Thyroid gland (tissue), 4 donors: Measurements from ENCODE around the gene PAGE2. TPM values are rescaled to one million over a fixed set of nuclear protein-coding genes. Genes with fewer than 3 reads are reported as not detected.

ENCODE experiments used
- DNase-seq, 2 donors: peaks; one replicate each; pipeline ENCODE4 v3.0.0-alpha.2; 2019
- H3K27ac ChIP-seq, 3 donors: fragments of 200-600 bp; sonication (generic); 1 replicate in 2 of 3; 2 replicates in 1 of 3; pipeline ENCODE4 v1.5.1; 2016 to 2019; ENCODE audit warnings: mild to moderate bottlenecking in 1 of 3, moderate library complexity in 1 of 3
- H3K27me3 ChIP-seq: fragments of 200-600 bp; sonication (generic); one replicate; pipeline ENCODE4 v1.5.1; 2019
- H3K36me3 ChIP-seq, 2 donors: fragments of 200-600 bp; sonication (generic); one replicate each; pipeline ENCODE4 v1.5.1; 2016 to 2019
- H3K4me1 ChIP-seq, 2 donors: fragments of 200-600 bp; sonication (generic); one replicate each; pipeline ENCODE4 v1.5.1; 2017 to 2019
- H3K4me3 ChIP-seq, 3 donors: fragments of 200-600 bp; sonication (generic); replicated peaks in 1 of 3; 1 replicate in 2 of 3; 2 replicates in 1 of 3; pipeline ENCODE4 v1.5.1; 2016; ENCODE audit warnings: mild to moderate bottlenecking in 1 of 3
- H3K9me3 ChIP-seq: fragments of 200-600 bp; sonication (generic); one replicate; pipeline ENCODE4 v1.5.1; 2017
- CTCF ChIP-seq, 6 experiments: fragments of 200-600 bp in 3 of 6; fragments of 450-650 bp in 3 of 6; sonication (generic) in 3 of 6; IDR thresholded peaks; one replicate each; pipeline ENCODE4 v1.5.1; 2016 to 2019; ENCODE audit warnings: antibody characterized with exemption in 6 of 6, mild to moderate bottlenecking in 2 of 6, inconsistent platforms in 1 of 6, moderate library complexity in 1 of 6
- POLR2A ChIP-seq, 2 donors: fragments of 450-650 bp; IDR thresholded peaks; one replicate each; pipeline ENCODE4 v1.6.1; 2017; ENCODE audit warnings: antibody characterized with exemption in 2 of 2, mild to moderate bottlenecking in 2 of 2, moderate library complexity in 1 of 2
- WGBS, 2 donors: methylation state at CpG; one replicate each; pipeline ENCODE4 v1.1.5; 2017; 5-methylcytosine and 5-hydroxymethylcytosine counted together
- intact Hi-C: fragments of 100-400 bp; cut with DNase I; formaldehyde crosslinking; loops from one replicate; pipeline ENCODE4 v1.15.1; 2023
- total RNA-seq, 4 donors: library from RNA; depleted of rRNA; stranded (reverse); fragments of >200 nt; gene quantifications; one replicate each; pipeline ENCODE4 v1.2.3, GENCODE V29; 2016

Gene PAGE2
- total RNA-seq, 4 donors from 2014 or later = not detected

DNA sequence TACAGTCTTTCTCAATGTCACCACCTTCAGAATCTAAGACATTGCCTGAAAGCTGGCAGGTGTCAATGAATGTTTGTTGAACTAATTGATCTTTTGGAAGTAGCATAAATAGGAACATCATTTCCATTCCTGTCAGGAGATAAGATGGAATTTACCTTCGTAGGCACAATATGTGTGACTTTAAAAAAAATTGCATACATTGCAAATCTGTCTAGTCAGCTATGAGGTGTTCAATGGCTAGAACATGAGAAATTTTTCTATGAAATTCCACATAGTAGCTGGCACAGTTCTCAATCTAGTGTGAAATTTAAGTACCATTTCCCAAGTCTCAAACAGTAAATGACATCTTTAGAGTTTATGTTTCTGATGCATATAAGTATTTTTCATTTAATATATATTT, 10.3 kb downstream of the PAGE2 start:
- no peaks in the 10 kb centered on the region for H3K9me3 ChIP-seq
- intact Hi-C loops = no loop called here
- no peak for DNase-seq
- no peak overlapping the region for H3K4me3 ChIP-seq
- H3K36me3 ChIP-seq = no peaks in the 10 kb centered on the region
- H3K27me3 ChIP-seq = no peaks in the 10 kb centered on the region
- 64 to 75% methylated on average over 1 of the region's 1 CpG for WGBS, 2 donors
- H3K4me1 ChIP-seq = no peaks in the 10 kb centered on the region
- H3K27ac ChIP-seq = no peak overlapping the region
- no peak for TF ChIP-seq CTCF (IDR thresholded peaks at IDR 0.05)

DNA sequence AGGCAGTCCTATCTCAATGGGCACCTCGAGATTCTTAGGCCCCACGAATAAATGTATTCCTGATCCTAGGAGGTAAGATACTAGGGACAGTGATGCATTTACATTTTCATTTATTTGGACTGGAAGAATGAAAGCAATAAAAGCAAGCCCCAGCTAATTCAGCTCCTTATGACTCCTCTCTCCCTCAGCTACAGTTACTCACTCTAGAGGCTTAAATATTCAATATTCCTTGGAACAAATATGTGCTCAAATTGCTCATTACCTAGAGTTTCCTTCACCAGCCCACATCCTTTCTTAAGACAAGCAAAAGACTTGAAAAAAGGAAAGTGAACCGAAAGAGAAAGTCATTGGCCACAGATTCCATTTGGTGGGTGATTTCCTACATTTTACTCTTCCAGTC, 13.9 kb downstream of the PAGE2 start:
- intact Hi-C loops = no loop called here
- H3K36me3 ChIP-seq = no peaks in the 10 kb centered on the region
- 73 to 79% methylated on average over 3 of the region's 3 CpGs for WGBS, 2 donors
- H3K4me3 ChIP-seq = no peak overlapping the region
- H3K4me1 ChIP-seq = no peaks in the 10 kb centered on the region
- no peak overlapping the region for H3K27ac ChIP-seq
- H3K27me3 ChIP-seq = no peaks in the 10 kb centered on the region
- DNase-seq = no peak
- H3K9me3 ChIP-seq = no peaks in the 10 kb centered on the region
- TF ChIP-seq POLR2A (IDR thresholded peaks at IDR 0.05) (no peak), CTCF (IDR thresholded peaks at IDR 0.05) (no peak)

DNA sequence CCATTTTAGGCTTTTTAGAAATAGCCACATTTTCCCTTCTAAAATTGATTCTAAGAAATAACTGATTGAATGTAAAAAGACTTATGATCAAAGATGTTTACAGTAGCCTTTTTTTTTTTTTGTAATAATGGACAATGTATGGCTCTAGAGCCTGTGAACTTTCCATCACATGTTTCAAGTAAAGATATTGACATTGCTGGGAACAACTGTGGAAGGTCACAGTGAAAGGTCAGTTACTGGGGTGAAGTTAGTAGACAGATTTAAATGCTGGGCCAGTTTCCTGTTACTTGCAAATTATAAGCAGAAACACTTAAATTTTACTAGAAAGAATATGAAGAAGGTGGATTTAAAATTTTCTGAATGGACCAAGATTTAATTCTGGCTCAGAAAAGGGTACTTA, 18.4 kb downstream of the PAGE2 start:
- H3K27ac ChIP-seq = no peak overlapping the region
- DNase-seq = no peak
- no peaks in the 10 kb centered on the region for H3K4me1 ChIP-seq
- H3K27me3 ChIP-seq = no peaks in the 10 kb centered on the region
- H3K4me3 ChIP-seq = no peak overlapping the region
- no peaks in the 10 kb centered on the region for H3K36me3 ChIP-seq
- intact Hi-C loops = no loop called here
- TF ChIP-seq POLR2A (IDR thresholded peaks at IDR 0.05) = no peak
- TF ChIP-seq CTCF (IDR thresholded peaks at IDR 0.05) = no peak
- H3K9me3 ChIP-seq = no peaks in the 10 kb centered on the region

DNA sequence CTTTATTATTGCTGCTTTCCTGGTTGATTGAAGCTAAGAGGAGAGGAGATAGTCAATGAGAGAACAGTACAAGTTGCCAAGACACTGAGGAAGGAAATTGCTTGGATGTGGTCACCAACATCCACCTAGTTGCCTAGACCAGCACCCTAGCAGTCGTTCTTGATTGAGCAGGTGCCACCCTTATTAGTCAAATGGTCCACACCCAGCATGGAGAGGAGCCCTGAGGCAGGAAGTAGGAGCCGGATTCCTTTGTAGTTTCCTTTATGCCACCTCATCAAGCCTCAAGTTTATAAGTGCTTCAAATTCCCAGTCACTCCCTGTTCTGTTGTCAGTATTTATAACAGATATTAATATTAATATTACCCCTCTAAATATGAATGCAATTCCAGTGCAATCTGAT, 19.1 kb downstream of the PAGE2 start:
- no peak for TF ChIP-seq POLR2A (IDR thresholded peaks at IDR 0.05)
- no peak for TF ChIP-seq CTCF (IDR thresholded peaks at IDR 0.05)
- WGBS, 2 donors = 53 to 59% methylated on average over 2 of the region's 2 CpGs
- intact Hi-C loops = no loop called here
- H3K4me3 ChIP-seq = no peak overlapping the region
- no peaks in the 10 kb centered on the region for H3K4me1 ChIP-seq
- H3K27me3 ChIP-seq = no peaks in the 10 kb centered on the region
- DNase-seq = no peak
- no peak overlapping the region for H3K27ac ChIP-seq
- no peaks in the 10 kb centered on the region for H3K36me3 ChIP-seq
- H3K9me3 ChIP-seq = no peaks in the 10 kb centered on the region

- no peak overlapping the region for H3K27ac ChIP-seq
- intact Hi-C loops = no loop called here
Observed at GRCh38 chrX:55109306-55109705, 20.5 kb downstream of the PAGE2 start.

More at GRCh38 chrX:55109306-55109705, 20.5 kb downstream of the PAGE2 start:
- H3K4me1 ChIP-seq = no peaks in the 10 kb centered on the region
- no peak for DNase-seq
- H3K36me3 ChIP-seq = no peaks in the 10 kb centered on the region
- TF ChIP-seq CTCF (IDR thresholded peaks at IDR 0.05) = no peak
- no peak for TF ChIP-seq POLR2A (IDR thresholded peaks at IDR 0.05)
- 45 to 71% methylated on average over 7 of the region's 7 CpGs for WGBS, 2 donors
- no peaks in the 10 kb centered on the region for H3K27me3 ChIP-seq
- no peaks in the 10 kb centered on the region for H3K9me3 ChIP-seq
- H3K4me3 ChIP-seq = no peak overlapping the region
